Measurements from ENCODE around the gene LSAMP.

DNA sequence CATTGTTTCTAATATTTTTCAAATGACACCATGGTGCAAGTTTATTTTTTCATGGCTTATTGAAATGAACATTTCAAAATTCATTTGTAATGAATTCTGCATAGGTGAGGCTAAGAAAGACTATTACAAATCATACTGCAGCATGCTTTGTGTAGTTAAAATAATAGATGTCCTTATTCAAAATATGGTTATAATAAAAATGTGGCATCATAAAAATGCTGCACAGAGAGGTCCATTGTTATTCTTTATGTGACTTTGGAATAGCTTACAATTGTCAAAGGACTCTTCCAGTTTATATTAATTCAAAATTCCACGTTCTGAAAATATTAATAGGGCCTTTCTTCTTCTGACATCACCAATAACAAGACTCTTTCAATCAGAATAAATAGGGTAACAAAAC is 599.3 kb downstream of the LSAMP start:
- TF ChIP-seq CTCF (IDR thresholded peaks at IDR 0.05; ENCODE audit: insufficient read depth, low read depth, low read length) (no peak), EZH2 (IDR thresholded peaks at IDR 0.05; ENCODE audit: insufficient read depth, low read length) (no peak)

Data from astrocyte (in vitro differentiated cells and primary cell).